ENCODE measurements around the gene COLQ.
A peak's percentile ranks its signal among the peaks of the same experiment; 100 is the strongest.
"Not testable (repeated sequence)": the region's sequence is repeated elsewhere in the genome, so short reads cannot be mapped to it uniquely, and the experiment has no call there.

COLQ gene

GRCh38 chr3:15410966-15411365, 110.5 kb downstream of the COLQ start:
- DNase-seq: not testable (repeated sequence)

- no peak for DNase-seq
These were observed 111.7 kb downstream of the COLQ start for GRCh38 chr3:15409774-15410173.

DNA sequence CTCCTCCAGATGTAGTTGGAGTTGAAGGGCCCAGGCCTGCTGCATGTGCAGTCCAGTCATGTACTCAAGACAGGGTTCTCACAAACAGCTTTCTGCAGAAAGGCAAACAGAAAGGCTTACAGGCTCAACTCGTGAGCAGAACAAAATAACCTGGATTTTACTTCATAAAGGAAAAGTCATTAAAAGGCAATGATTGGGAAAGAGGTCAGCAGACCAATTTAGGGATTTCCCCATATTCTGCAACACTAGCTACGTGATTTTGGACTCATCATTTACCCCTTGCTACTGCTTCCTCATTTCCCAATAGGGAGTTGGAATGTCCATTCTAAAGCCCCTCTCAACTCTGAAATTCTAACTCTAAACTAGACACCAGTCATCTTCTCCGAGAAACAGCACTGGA, 112.3 kb downstream of the COLQ start:
- no peak for DNase-seq

DNA sequence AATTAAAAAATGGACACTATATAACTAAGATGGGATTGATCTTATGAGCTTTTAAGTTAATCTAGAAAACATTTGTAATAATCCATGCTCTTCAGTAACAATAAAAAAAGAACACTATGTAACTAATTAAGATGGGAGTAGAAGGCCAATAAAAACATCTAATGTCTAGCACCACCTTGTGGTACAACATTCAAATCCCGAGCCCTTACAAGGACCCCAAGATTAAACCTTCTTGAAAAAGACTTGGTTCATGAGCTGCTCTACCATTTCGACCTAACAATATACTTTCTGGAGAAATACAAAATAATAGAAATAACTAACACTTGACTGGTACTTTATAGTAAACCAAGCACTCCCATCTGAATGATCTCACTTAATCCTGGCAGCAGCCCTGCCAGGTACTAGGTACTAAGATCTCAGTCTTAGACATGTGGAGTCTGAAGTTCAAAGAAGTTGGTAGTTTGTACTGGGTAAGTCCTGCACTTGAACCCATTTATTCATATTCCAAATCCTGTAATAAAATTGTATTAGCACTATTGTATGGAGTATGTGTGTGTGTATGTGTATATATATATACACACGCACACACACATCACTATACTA, 116.0 kb downstream of the COLQ start:
- DNase-seq: peak; percentile 68

DNA sequence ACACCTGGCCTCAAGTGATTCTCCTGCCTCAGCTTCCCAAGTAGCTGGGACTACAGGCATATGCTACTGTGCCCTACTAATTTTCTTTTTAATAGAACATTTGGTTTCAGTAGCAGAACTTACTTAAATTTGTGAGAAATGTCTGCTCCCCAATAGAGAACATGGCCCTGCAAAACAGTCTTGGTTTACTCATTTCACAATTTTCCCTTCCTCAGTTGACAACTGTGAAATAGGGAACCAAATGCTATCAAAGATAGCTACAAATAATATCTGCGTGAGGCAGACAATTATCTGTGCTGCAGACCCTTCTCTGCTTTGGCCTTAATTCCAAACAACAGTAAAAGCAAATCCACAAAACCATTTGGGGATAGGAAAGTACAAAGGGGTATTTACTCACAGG, 116.7 kb downstream of the COLQ start:
- no peak for DNase-seq

GRCh38 chr3:15403965-15404364, 117.5 kb downstream of the COLQ start:
- no peak for DNase-seq

DNA sequence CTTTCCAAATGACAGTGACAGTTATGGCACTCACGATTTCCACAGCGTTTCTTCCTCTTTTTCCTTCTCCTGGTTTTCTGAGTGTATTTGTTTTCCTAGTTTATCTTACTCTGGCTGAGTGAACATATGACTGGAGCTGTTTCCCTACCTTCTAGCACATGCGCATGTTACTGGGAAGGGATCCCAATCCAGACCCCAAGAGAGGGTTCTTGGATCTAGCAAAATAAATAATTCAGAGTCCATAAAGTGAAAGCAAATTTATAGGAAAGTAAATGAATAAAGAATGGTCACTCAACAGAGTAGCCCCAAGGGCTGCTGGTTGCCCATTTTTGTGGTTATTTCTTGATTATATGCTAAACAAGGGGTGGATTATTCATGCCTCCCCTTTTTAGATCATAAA, 118.0 kb downstream of the COLQ start:
- DNase-seq: no peak

- no peak for DNase-seq
These were observed 119.6 kb downstream of the COLQ start for GRCh38 chr3:15401936-15402335.
